WI38 (cell line): ENCODE data around the gene CNTN5.

Experiments
- H3K4me3 ChIP-seq: 2 replicates; pipeline ENCODE4 v1.5.1; 2011; ENCODE audit warnings: low read depth, mild to moderate bottlenecking, control low read depth, low read length
- CTCF ChIP-seq: IDR thresholded peaks from 2 replicates; pipeline ENCODE4 v1.5.1; 2012; ENCODE audit warnings: low read depth, mild to moderate bottlenecking, control low read depth, low read length

CNTN5 gene

DNA sequence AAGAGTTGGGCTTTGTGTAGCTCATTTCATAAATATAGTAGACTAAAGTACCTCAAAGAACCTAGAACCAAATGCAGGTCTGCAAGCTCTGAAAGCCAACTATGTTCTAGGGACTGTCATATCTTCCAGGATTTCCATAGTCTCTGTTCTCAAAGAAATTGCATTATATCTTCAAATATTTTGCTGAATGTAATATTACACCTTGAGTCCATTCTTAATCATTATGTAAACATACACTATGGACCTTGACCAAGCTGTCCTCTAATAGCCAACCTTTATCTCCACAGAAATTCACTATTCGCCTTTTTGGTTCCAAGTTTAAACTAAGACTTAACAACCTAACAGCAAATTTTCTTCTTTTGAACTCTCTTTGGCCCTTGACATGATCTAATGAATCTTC is 987.7 kb downstream of the CNTN5 start:
- TF ChIP-seq CTCF: no peak
- no peak overlapping the region for H3K4me3 ChIP-seq

DNA sequence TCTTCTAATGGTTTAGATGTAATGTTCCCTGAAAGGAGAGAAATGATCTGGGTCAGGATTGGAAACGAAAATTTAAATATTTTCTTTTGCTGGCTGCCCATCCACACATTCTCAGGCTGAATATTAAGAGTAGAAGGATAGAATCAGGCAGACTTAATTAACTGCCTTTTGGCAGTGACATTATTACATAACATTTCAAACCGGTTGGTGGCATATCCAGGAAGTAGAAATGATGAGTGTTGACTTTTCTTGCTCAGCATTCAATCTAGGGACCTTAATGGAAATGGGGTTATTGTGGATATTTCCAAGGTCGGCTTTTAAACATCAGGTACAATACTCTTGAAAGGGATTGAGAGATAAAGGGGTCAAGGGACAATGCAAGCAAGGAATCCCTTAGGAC is 989.0 kb downstream of the CNTN5 start:
- no peak for TF ChIP-seq CTCF

DNA sequence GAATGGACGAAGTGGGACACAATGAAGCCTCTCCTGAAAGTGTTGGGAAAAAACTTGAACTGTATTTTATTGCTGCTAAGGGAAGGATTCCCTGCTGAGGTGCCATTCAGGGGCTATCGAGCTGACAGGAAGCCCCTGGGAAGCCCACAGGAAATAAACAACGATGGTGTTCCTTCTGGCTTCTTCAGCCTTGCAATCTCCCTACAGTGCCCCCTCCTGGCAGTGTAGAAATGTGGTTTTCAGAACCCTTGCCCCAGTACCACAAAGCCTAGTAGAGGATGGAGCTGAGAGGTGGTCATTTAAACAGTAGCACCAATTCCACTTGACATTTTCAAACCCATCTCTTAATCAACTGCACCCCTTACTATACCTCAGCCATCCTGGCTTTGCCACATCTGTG is 989.6 kb downstream of the CNTN5 start:
- TF ChIP-seq CTCF: no peak
- H3K4me3 ChIP-seq: no peak overlapping the region

More for the DNA sequence above, 989.0 kb downstream of the CNTN5 start:
- H3K4me3 ChIP-seq: no peak overlapping the region

- no peak for TF ChIP-seq CTCF
- no peak overlapping the region for H3K4me3 ChIP-seq
Observed at GRCh38 chr11:100011697-100012096, 990.9 kb downstream of the CNTN5 start.

DNA sequence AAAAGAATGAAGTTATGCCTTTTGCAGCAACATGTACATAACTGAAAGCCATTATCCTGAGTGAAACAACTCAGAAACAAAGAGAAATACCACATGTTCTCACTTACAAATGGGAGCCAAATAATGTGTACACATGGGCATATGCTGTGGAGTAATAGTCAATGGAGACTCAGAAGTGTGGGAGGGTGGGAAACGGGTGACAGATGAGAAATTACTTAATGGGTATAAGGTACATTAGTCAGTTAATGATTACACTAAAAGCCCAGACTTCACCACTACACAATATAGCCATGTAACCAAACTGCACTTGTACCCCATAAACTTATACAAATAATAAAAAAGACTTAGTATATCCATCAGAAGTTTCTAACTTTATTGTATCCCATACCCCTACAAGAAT is 992.3 kb downstream of the CNTN5 start:
- TF ChIP-seq CTCF: no peak
- no peak overlapping the region for H3K4me3 ChIP-seq

- TF ChIP-seq CTCF: no peak
- no peak overlapping the region for H3K4me3 ChIP-seq
Observed at GRCh38 chr11:100031973-100032372, 1011.2 kb downstream of the CNTN5 start.

DNA sequence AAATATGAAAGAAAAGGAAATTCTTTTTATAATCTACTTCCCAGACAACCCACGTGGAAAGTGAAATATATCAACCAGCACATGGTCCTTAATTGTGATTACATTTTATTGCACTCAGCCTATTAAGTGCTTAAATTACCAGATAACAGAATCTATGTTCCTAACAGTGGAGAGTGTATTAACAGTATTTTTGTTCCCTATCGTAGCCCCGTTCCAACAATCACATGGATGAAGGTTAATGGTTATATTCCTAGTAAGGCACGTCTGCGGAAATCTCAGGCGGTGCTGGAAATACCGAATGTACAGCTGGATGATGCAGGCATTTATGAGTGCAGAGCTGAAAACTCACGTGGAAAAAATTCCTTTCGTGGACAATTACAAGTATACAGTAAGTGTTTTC is 1040.3 kb downstream of the CNTN5 start:
- no peak overlapping the region for H3K4me3 ChIP-seq
- TF ChIP-seq CTCF: no peak
